AG10803 (cell line): Measurements from ENCODE around the gene EPC2.
A peak's percentile ranks its signal among the peaks of the same experiment; 100 is the strongest.

Source experiments
- DNase-seq: peaks from one replicate; pipeline ENCODE4 v3.0.0; 2010; ENCODE audit warnings: low read depth
- H3K4me3 ChIP-seq: 2 replicates; pipeline ENCODE4 v1.5.1; 2011; ENCODE audit warnings: mild to moderate bottlenecking, low read length, control low read depth
- TF ChIP-seq, protein P1 (sequence below): conservative IDR thresholded peaks from 2 replicates; pipeline ENCODE4 v1.5.1; 2011; ENCODE audit warnings: mild to moderate bottlenecking, low read length, control low read depth, inconsistent platforms

Gene EPC2

DNA sequence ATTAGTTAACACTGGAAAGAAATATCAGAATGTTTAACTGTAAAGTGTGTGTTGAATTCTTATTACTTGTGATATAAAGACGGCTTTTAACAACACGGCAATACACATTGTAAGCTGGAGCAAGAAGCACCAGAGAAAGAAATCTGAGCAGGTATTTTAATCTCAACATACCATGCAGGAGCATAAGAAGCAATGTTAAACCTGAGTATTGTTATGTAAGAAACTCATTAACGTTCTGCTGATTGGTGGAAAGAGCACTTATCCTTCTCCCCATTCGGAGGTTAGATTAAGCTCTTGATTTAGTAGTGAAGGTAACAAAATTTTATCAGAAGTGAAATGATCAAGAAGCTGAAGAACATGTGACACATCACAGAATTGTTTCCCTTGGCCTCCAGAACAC lies 107.4 kb downstream of the EPC2 start:
- no peak overlapping the region for H3K4me3 ChIP-seq
- TF ChIP-seq, protein P1, sequence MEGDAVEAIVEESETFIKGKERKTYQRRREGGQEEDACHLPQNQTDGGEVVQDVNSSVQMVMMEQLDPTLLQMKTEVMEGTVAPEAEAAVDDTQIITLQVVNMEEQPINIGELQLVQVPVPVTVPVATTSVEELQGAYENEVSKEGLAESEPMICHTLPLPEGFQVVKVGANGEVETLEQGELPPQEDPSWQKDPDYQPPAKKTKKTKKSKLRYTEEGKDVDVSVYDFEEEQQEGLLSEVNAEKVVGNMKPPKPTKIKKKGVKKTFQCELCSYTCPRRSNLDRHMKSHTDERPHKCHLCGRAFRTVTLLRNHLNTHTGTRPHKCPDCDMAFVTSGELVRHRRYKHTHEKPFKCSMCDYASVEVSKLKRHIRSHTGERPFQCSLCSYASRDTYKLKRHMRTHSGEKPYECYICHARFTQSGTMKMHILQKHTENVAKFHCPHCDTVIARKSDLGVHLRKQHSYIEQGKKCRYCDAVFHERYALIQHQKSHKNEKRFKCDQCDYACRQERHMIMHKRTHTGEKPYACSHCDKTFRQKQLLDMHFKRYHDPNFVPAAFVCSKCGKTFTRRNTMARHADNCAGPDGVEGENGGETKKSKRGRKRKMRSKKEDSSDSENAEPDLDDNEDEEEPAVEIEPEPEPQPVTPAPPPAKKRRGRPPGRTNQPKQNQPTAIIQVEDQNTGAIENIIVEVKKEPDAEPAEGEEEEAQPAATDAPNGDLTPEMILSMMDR: no peak
- DNase-seq: no peak

DNA sequence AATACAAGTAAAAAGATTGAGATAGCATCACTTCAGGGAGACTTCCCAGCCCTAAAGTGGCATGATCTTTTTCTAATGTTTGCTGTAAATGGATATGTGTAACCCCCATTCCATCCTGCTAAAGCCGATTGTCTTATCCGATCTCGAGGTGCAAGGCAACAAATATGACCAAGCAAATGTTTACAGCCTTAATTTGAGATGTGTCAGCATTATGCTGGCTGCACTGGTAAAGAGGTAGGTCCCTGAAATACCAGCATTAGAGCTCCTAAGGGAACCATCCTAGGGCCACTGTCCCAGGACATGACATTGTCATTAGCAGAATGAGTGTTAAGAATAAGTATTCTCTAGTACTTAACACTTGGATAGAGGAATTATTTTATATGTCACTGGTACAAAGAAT lies 108.4 kb downstream of the EPC2 start:
- TF ChIP-seq, protein P1: no peak
- no peak for DNase-seq
- H3K4me3 ChIP-seq: no peak overlapping the region

DNA sequence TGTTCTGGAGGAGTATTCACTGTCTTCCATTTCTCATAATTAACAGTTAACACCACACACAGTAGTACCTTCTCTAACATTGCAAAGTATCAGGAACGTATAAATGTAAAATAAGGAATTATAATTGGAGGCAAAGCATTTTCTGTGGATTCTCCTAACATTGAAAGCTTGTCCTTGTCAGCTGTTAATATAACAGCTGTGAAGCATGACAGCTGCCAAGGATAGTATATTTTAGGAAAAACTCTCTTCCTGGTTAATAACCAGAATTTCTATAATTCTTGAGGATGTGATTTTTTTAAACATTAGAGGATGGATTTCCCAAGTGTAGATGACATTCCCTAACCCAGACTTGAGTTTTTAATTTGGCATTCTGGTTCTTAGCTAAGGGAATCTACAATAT lies 110.3 kb downstream of the EPC2 start:
- TF ChIP-seq, protein P1: no peak
- no peak for DNase-seq
- H3K4me3 ChIP-seq: no peak overlapping the region

DNA sequence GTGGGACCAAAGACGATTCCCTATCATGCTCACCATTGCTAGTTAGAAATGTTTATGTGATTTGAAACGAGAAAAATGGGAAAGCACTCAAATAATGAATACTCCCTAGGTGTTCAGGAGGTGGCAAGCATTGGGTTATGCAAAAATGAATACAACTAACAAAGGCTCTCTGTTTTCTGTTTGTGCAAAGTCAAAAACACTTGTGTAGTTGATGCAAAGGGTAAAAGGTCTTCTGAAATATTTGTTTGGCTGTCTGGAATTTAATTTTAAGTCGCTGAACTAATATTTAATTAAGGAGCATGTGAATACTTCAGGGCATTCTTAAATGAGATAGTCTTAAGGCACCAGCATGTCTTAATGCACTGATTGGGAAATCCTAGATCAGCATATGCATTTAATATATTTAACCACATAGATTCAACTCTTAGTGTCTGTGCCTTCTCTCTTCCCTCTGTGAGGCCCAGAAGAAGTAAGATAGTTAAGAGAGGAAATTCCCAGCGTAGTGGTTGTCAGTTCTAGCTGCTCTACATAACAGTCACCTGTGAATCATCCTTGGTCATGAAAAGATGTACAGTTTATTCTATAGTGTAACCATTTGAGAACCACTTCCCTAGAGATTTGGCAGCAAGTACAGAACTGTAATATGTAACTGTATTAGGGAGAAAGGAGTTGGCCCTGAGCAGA lies 111.9 kb downstream of the EPC2 start:
- peak; percentile 47 for DNase-seq
- H3K4me3 ChIP-seq: no peak overlapping the region
- TF ChIP-seq, protein P1: no peak

DNA sequence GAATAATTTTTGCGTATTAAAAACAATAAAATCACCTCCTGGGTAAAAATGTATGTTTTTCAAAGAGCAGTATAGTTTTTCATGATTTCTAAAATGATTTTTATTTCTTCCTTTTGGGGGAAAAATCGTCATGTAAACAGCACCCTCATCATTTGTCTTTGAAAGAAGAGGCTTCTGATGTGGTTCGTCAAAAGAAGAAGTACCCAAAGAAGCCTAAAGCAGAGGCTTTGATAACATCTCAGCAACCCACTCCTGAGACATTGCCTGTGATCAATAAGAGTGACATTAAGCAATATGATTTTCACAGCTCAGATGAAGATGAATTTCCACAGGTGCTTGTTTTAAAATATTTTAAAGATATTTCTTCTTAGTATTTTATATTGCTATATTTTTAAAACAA lies 120.3 kb downstream of the EPC2 start:
- TF ChIP-seq, protein P1: no peak
- no peak overlapping the region for H3K4me3 ChIP-seq
- DNase-seq: no peak

DNA sequence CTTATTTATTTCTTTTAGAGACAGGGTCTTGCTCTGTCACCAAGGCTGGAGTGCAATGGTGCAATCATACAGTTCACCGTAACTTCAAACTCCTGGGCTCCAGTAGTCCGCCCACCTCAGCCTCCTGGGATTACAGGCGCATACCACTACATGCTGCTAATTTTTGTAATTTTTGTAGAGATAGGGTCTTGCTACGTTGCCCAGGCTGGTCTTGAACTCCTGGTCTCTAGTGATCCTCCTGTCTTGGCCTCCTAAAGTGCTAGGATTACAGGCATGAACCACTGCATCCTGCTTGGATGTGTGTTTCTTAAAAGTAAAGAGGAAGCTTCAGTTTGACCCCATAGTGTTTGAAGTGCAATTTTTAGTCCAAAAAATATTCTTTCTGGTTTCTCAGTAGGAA lies 125.5 kb downstream of the EPC2 start:
- H3K4me3 ChIP-seq: no peak overlapping the region
- TF ChIP-seq, protein P1: no peak
- DNase-seq: no peak

DNA sequence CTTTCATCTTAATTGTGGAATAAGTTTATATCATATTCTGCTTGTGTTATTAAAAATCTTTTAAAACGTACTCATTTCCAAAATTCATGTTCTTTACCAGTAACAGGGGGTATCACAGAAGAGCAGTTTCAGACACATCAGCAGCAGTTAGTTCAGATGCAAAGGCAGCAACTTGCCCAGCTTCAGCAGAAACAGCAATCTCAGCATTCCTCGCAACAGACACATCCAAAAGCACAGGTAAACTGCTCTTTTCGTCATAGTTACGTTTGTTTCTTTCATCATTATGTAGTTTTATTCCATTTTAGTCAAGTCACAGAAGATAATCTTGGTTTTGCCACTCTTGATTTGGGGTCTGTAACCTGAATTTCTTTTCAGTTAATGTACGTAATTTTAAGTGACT lies 137.0 kb downstream of the EPC2 start:
- TF ChIP-seq, protein P1: no peak
- DNase-seq: no peak
- no peak overlapping the region for H3K4me3 ChIP-seq
